Endothelial cell of umbilical vein (primary cell): ENCODE data around the gene GBE1. TPM values are rescaled to one million over a fixed set of nuclear protein-coding genes. Genes with fewer than 3 reads are reported as not detected.

Source experiments
- BruUV-seq: library from RNA; stranded (reverse); fragments of 400-500 nt; replicated peaks from 2 replicates; lab custom pipeline; 2021; lab: Mats Ljungman, UMichigan
- CTCF ChIA-PET: fragments of 300-600, 350-600 bp; sonication (Branson Sonifier 250); formaldehyde crosslinking; loops from one replicate; lab custom pipeline; 2021; ENCODE audit warnings: antibody characterized with exemption, inconsistent platforms; lab: Charles Lee
- POLR2A ChIA-PET: fragments of 300-600, 350-600 bp; sonication (Branson Sonifier 250); formaldehyde crosslinking; loops from one replicate; lab custom pipeline; 2021; ENCODE audit warnings: antibody characterized with exemption, inconsistent platforms; lab: Charles Lee
- DNase-seq: peaks from one replicate; pipeline ENCODE4 v3.0.0-alpha.2; 2011; ENCODE audit warnings: low read depth, low spot score
- FAIRE-seq: peaks from 2 replicates; lab custom pipeline; 2011; peaks lifted over from hg19 to GRCh38; lab: Jason Lieb, UNC
- H2AFZ ChIP-seq: 2 replicates; pipeline ENCODE4 v1.6.0; 2012; ENCODE audit warnings: low read depth, low read length, control low read depth, inconsistent platforms
- H3K27ac ChIP-seq: 2 replicates; pipeline ENCODE4 v1.5.1; 2011; ENCODE audit warnings: low read depth, mild to moderate bottlenecking, control low read depth, low read length, moderate library complexity; ENCODE audit not compliant: insufficient read depth
- H3K27me3 ChIP-seq, 2 experiments: 2 replicates each; pipeline versions ENCODE4 v1.6.0 to v1.6.1; 2011; ENCODE audit warnings: low read length in 2 of 2, mixed read lengths in 1 of 2; ENCODE audit not compliant: control insufficient read depth in 2 of 2, insufficient read depth in 2 of 2
- H3K36me3 ChIP-seq, 2 experiments: 2 replicates in 1 of 2; 3 replicates in 1 of 2; pipeline ENCODE4 v1.5.1; 2011; ENCODE audit warnings: low read length in 2 of 2, mild to moderate bottlenecking in 1 of 2, moderate library complexity in 1 of 2; ENCODE audit not compliant: control insufficient read depth in 2 of 2, insufficient read depth in 2 of 2; ENCODE audit errors: extremely low read depth in 1 of 2
- H3K4me1 ChIP-seq: 3 replicates; pipeline ENCODE4 v1.5.1; 2011; ENCODE audit warnings: mild to moderate bottlenecking, low read length; ENCODE audit not compliant: control insufficient read depth, insufficient read depth; ENCODE audit errors: extremely low read depth
- H3K4me2 ChIP-seq: 2 replicates; pipeline ENCODE4 v1.6.1; 2011; ENCODE audit warnings: low read length, control low read depth, mixed read lengths; ENCODE audit not compliant: insufficient read depth
- H3K4me3 ChIP-seq, 3 experiments: fragments of 200-600 bp in 1 of 3; sonication (generic), shearing (Covaris generic) in 1 of 3; replicated peaks in 1 of 3; 2 replicates each; pipeline ENCODE4 v1.5.1; 2011 to 2016; ENCODE audit warnings: control low read depth in 3 of 3, low read length in 3 of 3, mild to moderate bottlenecking in 2 of 3, inconsistent platforms in 1 of 3, low read depth in 1 of 3, moderate library complexity in 1 of 3; ENCODE audit not compliant: insufficient read depth in 1 of 3
- H3K79me2 ChIP-seq: 2 replicates; pipeline ENCODE4 v1.6.0; 2012; ENCODE audit warnings: low read length, inconsistent platforms; ENCODE audit not compliant: control insufficient read depth, insufficient read depth
- H3K9ac ChIP-seq: replicated peaks from 2 replicates; pipeline ENCODE3; 2011; ENCODE audit warnings: low read length, control low read depth; ENCODE audit not compliant: insufficient read depth; ENCODE audit errors: extremely low read depth
- H3K9me1 ChIP-seq: replicated peaks from 3 replicates; pipeline ENCODE4 v1.6.0; 2011; ENCODE audit warnings: mild to moderate bottlenecking, low read length; ENCODE audit not compliant: control insufficient read depth, insufficient read depth; ENCODE audit errors: extremely low read depth
- H3K9me3 ChIP-seq: replicated peaks from 2 replicates; pipeline ENCODE4 v1.5.1; 2012; ENCODE audit warnings: low read length, inconsistent platforms; ENCODE audit not compliant: control insufficient read depth, insufficient read depth
- H4K20me1 ChIP-seq: replicated peaks from 2 replicates; pipeline ENCODE3; 2011; ENCODE audit warnings: mild to moderate bottlenecking, low read length; ENCODE audit not compliant: control insufficient read depth, insufficient read depth; ENCODE audit errors: extremely low read depth
- EZH2 ChIP-seq: IDR thresholded peaks from 2 replicates; pipeline ENCODE4 v1.6.1; 2012; ENCODE audit warnings: borderline replicate concordance, low read depth, mild to moderate bottlenecking, moderate library complexity, low read length, inconsistent platforms; ENCODE audit not compliant: severe bottlenecking
- FOS ChIP-seq: IDR thresholded peaks from 2 replicates; pipeline ENCODE4 v1.6.1; 2011; ENCODE audit warnings: mild to moderate bottlenecking, low read length, moderate library complexity, borderline replicate concordance; ENCODE audit not compliant: insufficient read depth
- GATA2 ChIP-seq: IDR thresholded peaks from 2 replicates; pipeline ENCODE4 v1.7.0; 2011; ENCODE audit warnings: low read depth, mild to moderate bottlenecking, moderate library complexity, mixed read lengths, low read length; ENCODE audit not compliant: insufficient read length, insufficient read depth
- JUN ChIP-seq: IDR thresholded peaks from 2 replicates; pipeline ENCODE4 v1.6.1; 2011; ENCODE audit warnings: borderline replicate concordance, low read depth; ENCODE audit not compliant: insufficient read length, insufficient read depth
- MYC ChIP-seq: IDR thresholded peaks from one replicate; pipeline ENCODE4 v1.6.1; 2011; ENCODE audit warnings: mild to moderate bottlenecking, low read depth, low read length
- POLR2A ChIP-seq: IDR thresholded peaks from 2 replicates; pipeline ENCODE4 v1.6.1; 2012; ENCODE audit warnings: low read depth, mild to moderate bottlenecking, control low read depth, low read length
- POLR2AphosphoS5 ChIP-seq: IDR thresholded peaks from 2 replicates; pipeline ENCODE4 v1.6.1; 2012; ENCODE audit warnings: low read depth, mild to moderate bottlenecking, control low read depth, low read length, moderate library complexity; ENCODE audit not compliant: insufficient read depth
- dilution Hi-C: fragments of 300-500 bp; cut with MboI; formaldehyde crosslinking; loops from one replicate; pipeline ENCODE4 v1.15.0; 2019; ENCODE audit warnings: low sequenced_read_pairs; ENCODE audit not compliant: extremely low pct_ligation_motif_present
- intact Hi-C: fragments of 100-400 bp; cut with micrococcal nuclease; formaldehyde crosslinking; loops from one replicate; pipeline ENCODE4 v1.10.0; 2022
- polyA plus RNA-seq, 4 experiments: library from polyadenylated mRNA; depleted of rRNA in 3 of 4; stranded (reverse) in 3 of 4; unstranded in 1 of 4; fragments of >200 nt; gene quantifications; 2 replicates each; pipeline versions ENCODE4 v1.2.1 to v1.2.3, GENCODE V29; 2011 to 2012; ENCODE audit warnings: missing spikeins in 1 of 4
- total RNA-seq: library from RNA; stranded (reverse); gene quantifications from 2 replicates; pipeline ENCODE4 v1.2.3, GENCODE V29; 2021
- TF ChIP-seq, protein P1 (sequence below): IDR thresholded peaks from 2 replicates; pipeline ENCODE4 v1.6.1; 2011; ENCODE audit not compliant: insufficient read depth, insufficient read length
- TF ChIP-seq, protein P2 (sequence below), 2 donors: IDR thresholded peaks; 1 replicate in 1 of 2; 2 replicates in 1 of 2; pipeline ENCODE4 v1.5.1; 2011; ENCODE audit warnings: low read length in 2 of 2, mild to moderate bottlenecking in 2 of 2, moderate library complexity in 2 of 2, control low read depth in 1 of 2, inconsistent platforms in 1 of 2, low read depth in 1 of 2; ENCODE audit not compliant: insufficient read depth in 1 of 2; ENCODE audit errors: extremely low read depth in 1 of 2

Gene GBE1
- total and polyA plus RNA-seq, 2 donors (not counting 3 experiments of a cell fraction or from before 2014, with no cell fraction given) = 35.9 to 110 TPM

DNA sequence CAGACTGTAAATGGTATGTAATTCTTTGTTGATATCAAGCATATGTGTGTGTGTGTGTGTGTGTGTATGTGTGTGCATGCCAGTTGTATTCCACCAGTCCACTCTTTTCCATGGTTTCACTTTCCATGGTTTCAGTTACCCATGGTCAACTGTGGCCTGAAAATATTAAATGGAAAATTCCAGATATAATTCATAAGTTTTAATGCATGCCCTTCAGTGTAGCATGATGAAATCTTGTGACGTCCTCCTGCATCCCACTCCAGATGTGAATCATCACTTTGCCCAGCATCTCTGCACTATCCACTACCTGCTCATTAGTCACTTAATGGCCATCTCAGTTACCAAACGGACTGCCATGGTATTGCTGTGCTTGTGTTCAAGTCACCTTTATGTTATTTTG, 215.9 kb downstream of the GBE1 start:
- intact Hi-C loops = no loop called here
- POLR2A ChIA-PET = no interaction called here
- dilution Hi-C loops = no loop called here
- H3K9ac ChIP-seq = no peak overlapping the region
- no peaks in the 10 kb centered on the region for H3K79me2 ChIP-seq
- no peak overlapping the region for H3K27ac ChIP-seq
- H2AFZ ChIP-seq = no peak overlapping the region
- CTCF ChIA-PET = no interaction called here
- no peaks in the 10 kb centered on the region for H3K9me1 ChIP-seq
- no peak overlapping the region for H3K4me3 ChIP-seq
- DNase-seq (no peak), FAIRE-seq (no peak)
- TF ChIP-seq, protein P1, sequence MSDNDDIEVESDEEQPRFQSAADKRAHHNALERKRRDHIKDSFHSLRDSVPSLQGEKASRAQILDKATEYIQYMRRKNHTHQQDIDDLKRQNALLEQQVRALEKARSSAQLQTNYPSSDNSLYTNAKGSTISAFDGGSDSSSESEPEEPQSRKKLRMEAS = no peak
- TF ChIP-seq, protein P2, sequence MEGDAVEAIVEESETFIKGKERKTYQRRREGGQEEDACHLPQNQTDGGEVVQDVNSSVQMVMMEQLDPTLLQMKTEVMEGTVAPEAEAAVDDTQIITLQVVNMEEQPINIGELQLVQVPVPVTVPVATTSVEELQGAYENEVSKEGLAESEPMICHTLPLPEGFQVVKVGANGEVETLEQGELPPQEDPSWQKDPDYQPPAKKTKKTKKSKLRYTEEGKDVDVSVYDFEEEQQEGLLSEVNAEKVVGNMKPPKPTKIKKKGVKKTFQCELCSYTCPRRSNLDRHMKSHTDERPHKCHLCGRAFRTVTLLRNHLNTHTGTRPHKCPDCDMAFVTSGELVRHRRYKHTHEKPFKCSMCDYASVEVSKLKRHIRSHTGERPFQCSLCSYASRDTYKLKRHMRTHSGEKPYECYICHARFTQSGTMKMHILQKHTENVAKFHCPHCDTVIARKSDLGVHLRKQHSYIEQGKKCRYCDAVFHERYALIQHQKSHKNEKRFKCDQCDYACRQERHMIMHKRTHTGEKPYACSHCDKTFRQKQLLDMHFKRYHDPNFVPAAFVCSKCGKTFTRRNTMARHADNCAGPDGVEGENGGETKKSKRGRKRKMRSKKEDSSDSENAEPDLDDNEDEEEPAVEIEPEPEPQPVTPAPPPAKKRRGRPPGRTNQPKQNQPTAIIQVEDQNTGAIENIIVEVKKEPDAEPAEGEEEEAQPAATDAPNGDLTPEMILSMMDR (IDR thresholded peaks at IDR 0.05; ENCODE audit: extremely low read depth in 1 of 2, insufficient read depth in 1 of 2, low read depth in 1 of 2, low read length in 2 of 2) = no peak
- TF ChIP-seq JUN (no peak), GATA2 (no peak), POLR2A (no peak), POLR2AphosphoS5 (no peak), FOS (no peak), MYC (no peak), EZH2 (no peak)
- no peaks in the 10 kb centered on the region for H3K36me3 ChIP-seq
- no peaks in the 10 kb centered on the region for H3K9me3 ChIP-seq
- H3K4me1 ChIP-seq = no peaks in the 10 kb centered on the region
- no peaks in the 10 kb centered on the region for H4K20me1 ChIP-seq
- H3K4me2 ChIP-seq = no peak overlapping the region
- BruUV-seq = no TSS peak
- H3K27me3 ChIP-seq = no peaks in the 10 kb centered on the region
